GM23338 (cell line): Measurements from ENCODE around the gene LRRFIP1. TPM values are rescaled to one million over a fixed set of nuclear protein-coding genes. Genes with fewer than 3 reads are reported as not detected.

ENCODE experiments used
- ATAC-seq: fragments of 200-7000 bp; cut with Tn5 transposase; 3 replicates; pipeline ENCODE4 v1.9.1; 2020
- DNase-seq: peaks from one replicate; pipeline ENCODE4 v3.0.0-alpha.2; 2015; ENCODE audit warnings: low spot score
- H2AFZ ChIP-seq: fragments of 200-600 bp; sonication (generic); 2 replicates; pipeline ENCODE4 v1.8.0; 2016; ENCODE audit warnings: antibody characterized with exemption, mild to moderate bottlenecking, moderate library complexity
- H3F3A ChIP-seq: fragments of 200-600 bp; sonication (generic); replicated peaks from 2 replicates; pipeline ENCODE4 v1.8.0; 2017; ENCODE audit warnings: antibody characterized with exemption, mixed run types, low read depth
- H3K27ac ChIP-seq: fragments of 200-600 bp; sonication (generic); 2 replicates; pipeline ENCODE4 v1.6.1; 2016; ENCODE audit warnings: low read depth
- H3K27me3 ChIP-seq: fragments of 200-600 bp; sonication (generic); 2 replicates; pipeline ENCODE4 v1.8.0; 2016; ENCODE audit warnings: mild to moderate bottlenecking, mixed run types, moderate library complexity; ENCODE audit not compliant: insufficient read depth
- H3K36me3 ChIP-seq: fragments of 200-600 bp; sonication (generic); 2 replicates; pipeline ENCODE4 v1.8.0; 2016; ENCODE audit warnings: mild to moderate bottlenecking; ENCODE audit not compliant: insufficient read depth
- H3K4me1 ChIP-seq: fragments of 200-600 bp; sonication (generic); 2 replicates; pipeline ENCODE4 v1.8.0; 2016; ENCODE audit warnings: mild to moderate bottlenecking, moderate library complexity; ENCODE audit not compliant: insufficient read depth
- H3K4me2 ChIP-seq: fragments of 200-600 bp; sonication (generic); 2 replicates; pipeline ENCODE4 v1.7.1; 2017; ENCODE audit warnings: mixed run types
- H3K4me3 ChIP-seq: fragments of 200-600 bp; sonication (generic); 2 replicates; pipeline ENCODE4 v1.6.1; 2016; ENCODE audit warnings: mixed run types
- H3K79me2 ChIP-seq: fragments of 200-600 bp; sonication (generic); replicated peaks from 2 replicates; pipeline ENCODE4 v1.8.0; 2017; ENCODE audit warnings: mild to moderate bottlenecking; ENCODE audit not compliant: insufficient read depth
- H3K9me2 ChIP-seq: fragments of 200-600 bp; sonication (generic); 2 replicates; pipeline ENCODE4 v1.8.0; 2017; ENCODE audit not compliant: insufficient read depth
- H4K20me1 ChIP-seq: fragments of 200-600 bp; sonication (generic); replicated peaks from 2 replicates; pipeline ENCODE4 v1.8.0; 2017; ENCODE audit warnings: mild to moderate bottlenecking; ENCODE audit not compliant: insufficient read depth
- H3K27ac Mint-ChIP-seq: 2 replicates; pipeline ENCODE4 v1.8.0; 2020; ENCODE audit warnings: inconsistent platforms, mild to moderate bottlenecking, moderate library complexity, mixed read lengths
- H3K27me3 Mint-ChIP-seq: 3 replicates; pipeline ENCODE4 v1.8.0; 2022; ENCODE audit warnings: low read depth, mild to moderate bottlenecking, moderate library complexity, mixed read lengths, inconsistent platforms; ENCODE audit not compliant: insufficient read depth, poor library complexity
- H3K36me3 Mint-ChIP-seq: 3 replicates; pipeline ENCODE4 v1.8.0; 2021; ENCODE audit warnings: low read depth, mild to moderate bottlenecking, inconsistent platforms, moderate library complexity, mixed read lengths
- H3K4me1 Mint-ChIP-seq: 3 replicates; pipeline ENCODE4 v1.8.0; 2020; ENCODE audit warnings: mild to moderate bottlenecking, inconsistent platforms, mixed read lengths
- H3K4me3 Mint-ChIP-seq: 3 replicates; pipeline ENCODE4 v1.8.0; 2021; ENCODE audit warnings: moderate library complexity, mild to moderate bottlenecking, inconsistent platforms, mixed read lengths
- H3K9me3 Mint-ChIP-seq: 3 replicates; pipeline ENCODE4 v1.8.0; 2020; ENCODE audit warnings: moderate library complexity, mild to moderate bottlenecking, inconsistent platforms, mixed read lengths
- ETS1 ChIP-seq: IDR thresholded peaks from 2 replicates; pipeline ENCODE4 v1.6.1; 2016; ENCODE audit warnings: antibody characterized with exemption
- EZH2 ChIP-seq: fragments of 200-600 bp; sonication (generic); IDR thresholded peaks from one replicate; pipeline ENCODE4 v1.8.0; 2017; ENCODE audit warnings: antibody characterized with exemption, mild to moderate bottlenecking, low read depth; ENCODE audit not compliant: unreplicated experiment
- POLR2AphosphoS5 ChIP-seq: IDR thresholded peaks from 2 replicates; pipeline ENCODE4 v1.6.1; 2016; ENCODE audit warnings: antibody characterized with exemption, low read depth
- REST ChIP-seq: IDR thresholded peaks from one replicate; pipeline ENCODE4 v1.6.1; 2018; ENCODE audit warnings: antibody characterized with exemption; ENCODE audit not compliant: unreplicated experiment
- STAT1 ChIP-seq: IDR thresholded peaks from one replicate; pipeline ENCODE4 v1.6.1; 2016; ENCODE audit warnings: antibody characterized with exemption; ENCODE audit not compliant: unreplicated experiment
- ZNF114 ChIP-seq: fragments of 250-450 bp; sonication (Bioruptor Pico); IDR thresholded peaks from 2 replicates; pipeline ENCODE4 v1.5.0; 2020; ENCODE audit warnings: mild to moderate bottlenecking, moderate library complexity
- ZNF331 ChIP-seq: fragments of 250-450 bp; sonication (Bioruptor Pico); IDR thresholded peaks from 2 replicates; pipeline ENCODE4 v1.5.0; 2020; ENCODE audit warnings: low read depth, mild to moderate bottlenecking, moderate library complexity
- ZNF462 ChIP-seq: fragments of 250-450 bp; sonication (Bioruptor Pico); IDR thresholded peaks from 2 replicates; pipeline ENCODE4 v1.5.0; 2020; ENCODE audit warnings: mild to moderate bottlenecking, moderate library complexity
- polyA plus RNA-seq: library from polyadenylated mRNA; unstranded; fragments of >200 nt; fragmentation: Nextera tagmentation; extraction: Ambion mirVana; gene quantifications from 2 replicates; pipeline ENCODE4 v1.2.1, GENCODE V29; 2016
- total RNA-seq: library from RNA; depleted of rRNA; stranded (reverse); fragments of >200 nt; shearing (Covaris generic); gene quantifications from 2 replicates; pipeline ENCODE4 v1.2.3, GENCODE V29; 2014

LRRFIP1 gene
- total and polyA plus RNA-seq, 2 experiments from 2014 or later: 59.6 to 178 TPM

GRCh38 chr2:237732790-237733381 lies 105.5 kb downstream of the LRRFIP1 start:
- Histone ChIP-seq H3K4me1 (peaks cover 58% of the 10 kb centered on the region), H3K36me3 (0 out of 2 replicates have a peak, but pooled peaks cover 3% of the 10 kb centered on the region), H3K9me2 (no peaks in the 10 kb centered on the region), H3K27ac (peak overlapping the region; percentile 78), H3K4me2 (peak overlapping the region; percentile 15), H2AFZ (no peak overlapping the region), H3K79me2 (peaks cover 84% of the 10 kb centered on the region), H4K20me1 (peaks cover 47% of the 10 kb centered on the region; the same call in 1 of the 2 replicates), H3K27me3 (no peaks in the 10 kb centered on the region), H3K4me3 (no peak overlapping the region), H3F3A (peaks cover 7% of the 10 kb centered on the region; the same call in 1 of the 2 replicates)
- Mint-ChIP-seq H3K4me3 (no peak overlapping the region; the same call in 2 of the 3 replicates), H3K27ac (peak overlapping the region; percentile 6; the same call in 1 of the 2 replicates), H3K27me3 (no peaks in the 10 kb centered on the region), H3K9me3 (no peaks in the 10 kb centered on the region), H3K36me3 (peaks cover 4% of the 10 kb centered on the region; the same call in 2 of the 3 replicates), H3K4me1 (peaks cover 64% of the 10 kb centered on the region)
- DNase-seq (peak; percentile 46), ATAC-seq (peak; percentile 67)
- no peak for TF ChIP-seq ETS1
- no peak for TF ChIP-seq ZNF331 (CRISPR knock-in tag)
- TF ChIP-seq ZNF114 (CRISPR knock-in tag): no peak
- TF ChIP-seq EZH2: no peak

- Histone ChIP-seq H3K4me2 (peak overlapping the region; percentile 15), H2AFZ (no peak overlapping the region), H3F3A (peaks cover 7% of the 10 kb centered on the region; the same call in 1 of the 2 replicates), H3K9me2 (no peaks in the 10 kb centered on the region), H3K79me2 (peaks cover 81% of the 10 kb centered on the region), H3K4me3 (0 out of 2 replicates have a peak overlapping the region, but pooled peaks have one; percentile 4), H3K4me1 (peaks cover 55% of the 10 kb centered on the region), H3K27ac (peak overlapping the region; percentile 78), H4K20me1 (peaks cover 47% of the 10 kb centered on the region; the same call in 1 of the 2 replicates), H3K36me3 (0 out of 2 replicates have a peak, but pooled peaks cover 3% of the 10 kb centered on the region), H3K27me3 (no peaks in the 10 kb centered on the region)
- H3K36me3 Mint-ChIP-seq: peaks cover 5% of the 10 kb centered on the region
- H3K4me1 Mint-ChIP-seq: peaks cover 66% of the 10 kb centered on the region
- DNase-seq (peak; percentile 58), ATAC-seq (peak; percentile 62)
- no peaks in the 10 kb centered on the region for H3K27me3 Mint-ChIP-seq
- H3K4me3 Mint-ChIP-seq: no peak overlapping the region
- H3K9me3 Mint-ChIP-seq: no peaks in the 10 kb centered on the region
- peak overlapping the region; percentile 83; the same call in 1 of the 2 replicates for H3K27ac Mint-ChIP-seq
- no peak for TF ChIP-seq POLR2AphosphoS5
- TF ChIP-seq STAT1: no peak
- no peak for TF ChIP-seq ZNF331 (CRISPR knock-in tag)
- no peak for TF ChIP-seq REST
- TF ChIP-seq ZNF114 (CRISPR knock-in tag): no peak
- TF ChIP-seq ZNF462: no peak
These were observed 106.4 kb downstream of the LRRFIP1 start for GRCh38 chr2:237733677-237734300.
